GM12878 (cell line): ENCODE measurements around the gene FYB1. TPM values are rescaled to one million over a fixed set of nuclear protein-coding genes. Genes with fewer than 3 reads are reported as not detected.

Experiments used
- ATAC-seq: fragments of 200-7000 bp; cut with Tn5 transposase; 3 replicates; pipeline ENCODE4 v1.9.1; 2020; ENCODE audit warnings: mild to moderate bottlenecking, moderate library complexity
- BruUV-seq: library from RNA; stranded (reverse); fragments of 400-500 nt; replicated peaks from 2 replicates; lab custom pipeline; 2021; lab: Mats Ljungman, UMichigan
- CTCF ChIA-PET: fragments of 300-600 bp; sonication (Branson Sonifier 250); formaldehyde crosslinking; extraction: SDS; loops from one replicate; lab custom pipeline; 2021; ENCODE audit warnings: inconsistent platforms; lab: Yijun Ruan, JAX
- POLR2A ChIA-PET: fragments of 350-600 bp; formaldehyde crosslinking; extraction: SDS; loops from one replicate; lab custom pipeline; 2021; ENCODE audit warnings: inconsistent platforms; lab: Charles Lee
- RAD21 ChIA-PET: fragments of 300-600 bp; sonication (Branson Sonifier 250); formaldehyde crosslinking; loops from one replicate; lab custom pipeline; 2023; ENCODE audit warnings: antibody characterized with exemption; ENCODE audit not compliant: unreplicated experiment; lab: Charles Lee
- SMC1A ChIA-PET: fragments of 300-600 bp; sonication (Branson Sonifier 250); formaldehyde crosslinking; loops from one replicate; lab custom pipeline; 2023; ENCODE audit not compliant: unreplicated experiment, uncharacterized antibody; lab: Charles Lee
- DNase-seq: peaks from one replicate; pipeline ENCODE4 v3.0.0-alpha.2; 2011; ENCODE audit warnings: low read depth, low spot score
- FAIRE-seq: peaks from 3 replicates; lab custom pipeline; 2011; peaks lifted over from hg19 to GRCh38; lab: Jason Lieb, UNC
- H2AFZ ChIP-seq: 2 replicates; pipeline ENCODE4 v1.6.0; 2011; ENCODE audit warnings: low read depth, low read length, control low read depth; ENCODE audit not compliant: control insufficient read depth
- H3K27ac ChIP-seq: 2 replicates; pipeline ENCODE4 v1.5.1; 2011; ENCODE audit warnings: control low read depth; ENCODE audit not compliant: control insufficient read depth, insufficient read depth
- H3K27me3 ChIP-seq, 2 experiments: replicated peaks in 1 of 2; 2 replicates each; pipeline versions ENCODE4 v1.6.0 to v1.6.1; 2011; ENCODE audit warnings: low read length in 1 of 2; ENCODE audit not compliant: control insufficient read depth in 2 of 2, insufficient read depth in 2 of 2
- H3K36me3 ChIP-seq, 2 experiments: 2 replicates each; pipeline ENCODE4 v1.5.1; 2011; ENCODE audit warnings: low read length in 1 of 2; ENCODE audit not compliant: control insufficient read depth in 2 of 2, insufficient read depth in 2 of 2
- H3K4me1 ChIP-seq: 2 replicates; pipeline ENCODE4 v1.6.1; 2011; ENCODE audit warnings: mild to moderate bottlenecking, low read length, moderate library complexity, mixed read lengths; ENCODE audit not compliant: control insufficient read depth, insufficient read depth
- H3K4me2 ChIP-seq: 2 replicates; pipeline ENCODE4 v1.6.0; 2011; ENCODE audit warnings: control low read depth; ENCODE audit not compliant: control insufficient read depth, insufficient read depth
- H3K4me3 ChIP-seq: fragments of 200-600 bp; sonication (generic); 2 replicates; pipeline ENCODE4 v1.5.1; 2016
- H3K79me2 ChIP-seq: 2 replicates; pipeline ENCODE4 v1.6.0; 2011; ENCODE audit warnings: low read length; ENCODE audit not compliant: control insufficient read depth, insufficient read depth
- H3K9ac ChIP-seq: 2 replicates; pipeline ENCODE4 v1.8.0; 2011; ENCODE audit warnings: low read length, control low read depth, mixed read lengths; ENCODE audit not compliant: control insufficient read depth, insufficient read depth
- H3K9me3 ChIP-seq: replicated peaks from 3 replicates; pipeline ENCODE4 v1.5.1; 2011; ENCODE audit warnings: mild to moderate bottlenecking, low read length; ENCODE audit not compliant: control insufficient read depth, insufficient read depth
- H4K20me1 ChIP-seq: 2 replicates; pipeline ENCODE4 v1.6.0; 2011; ENCODE audit not compliant: control insufficient read depth, insufficient read depth
- BRCA1 ChIP-seq: IDR thresholded peaks from 2 replicates; pipeline ENCODE4 v1.6.1; 2011; ENCODE audit warnings: low read depth, low read length, improper control_type of control experiment
- DPF2 ChIP-seq: fragments of 450-650 bp; IDR thresholded peaks from 2 replicates; pipeline ENCODE4 v1.6.1; 2017; ENCODE audit warnings: mild to moderate bottlenecking
- ESRRA ChIP-seq: IDR thresholded peaks from 2 replicates; pipeline ENCODE4 v1.6.1; 2012; ENCODE audit warnings: mild to moderate bottlenecking, low read length, improper control_type of control experiment
- HDAC2 ChIP-seq: fragments of 200-600 bp; sonication (generic); IDR thresholded peaks from 2 replicates; pipeline ENCODE4 v1.6.1; 2017
- HDGF ChIP-seq: fragments of 450-650 bp; IDR thresholded peaks from 2 replicates; pipeline ENCODE4 v1.6.1; 2016; ENCODE audit warnings: antibody characterized with exemption
- KAT2A ChIP-seq: conservative IDR thresholded peaks from 2 replicates; pipeline ENCODE4 v1.6.1; 2011; ENCODE audit warnings: low read depth, low read length; ENCODE audit not compliant: control insufficient read depth
- RAD51 ChIP-seq: fragments of 450-650 bp; IDR thresholded peaks from 2 replicates; pipeline ENCODE4 v1.6.1; 2016; ENCODE audit warnings: moderate library complexity, mild to moderate bottlenecking, inconsistent platforms
- RELA ChIP-seq: fragments of 450-650 bp; IDR thresholded peaks from 2 replicates; pipeline ENCODE4 v1.8.0; 2014; ENCODE audit warnings: borderline replicate concordance; ENCODE audit not compliant: partially characterized antibody
- SIX5 ChIP-seq: IDR thresholded peaks from 2 replicates; pipeline ENCODE4 v1.6.1; 2011; ENCODE audit warnings: mild to moderate bottlenecking, low read depth, low read length, moderate library complexity; ENCODE audit not compliant: severe bottlenecking
- STAT3 ChIP-seq: IDR thresholded peaks from 2 replicates; pipeline ENCODE4 v1.6.1; 2011; ENCODE audit warnings: low read depth, low read length, improper control_type of control experiment
- SUPT20H ChIP-seq: IDR thresholded peaks from 2 replicates; pipeline ENCODE4 v1.6.1; 2011; ENCODE audit warnings: low read depth, mild to moderate bottlenecking, low read length, moderate library complexity, borderline replicate concordance; ENCODE audit not compliant: control insufficient read depth
- TARDBP ChIP-seq: IDR thresholded peaks from 2 replicates; pipeline ENCODE4 v1.6.1; 2016; ENCODE audit warnings: borderline replicate concordance
- TBL1XR1 ChIP-seq: IDR thresholded peaks from 2 replicates; pipeline ENCODE4 v1.6.1; 2012; ENCODE audit warnings: low read depth, low read length, improper control_type of control experiment
- ZNF24 ChIP-seq: fragments of 450-650 bp; IDR thresholded peaks from 2 replicates; pipeline ENCODE4 v1.6.1; 2017; ENCODE audit warnings: antibody characterized with exemption, mild to moderate bottlenecking
- WGBS: methylation state at CpG from one replicate; pipeline ENCODE4 v1.1.6; 2016; ENCODE audit warnings: low lambda C conversion rate; ENCODE audit not compliant: insufficient replicate concordance, insufficient coverage; ENCODE audit errors: missing lambda C conversion rate; 5-methylcytosine and 5-hydroxymethylcytosine counted together
- in situ Hi-C: fragments of 300-500 bp; cut with MboI; formaldehyde crosslinking; loops from 9 replicates; pipeline ENCODE4 v1.14.3; 2018; ENCODE audit warnings: mixed read lengths
- intact Hi-C: fragments of 100-400 bp; cut with micrococcal nuclease; formaldehyde crosslinking; loops from one replicate; pipeline ENCODE4 v1.14.2; 2022; ENCODE audit not compliant: unreplicated experiment
- polyA plus RNA-seq, 11 experiments: library from polyadenylated mRNA; depleted of rRNA in 4 of 11; unstranded in 6 of 11; stranded (reverse) in 5 of 11; fragments of >200 nt; fragmentation: Nextera tagmentation in 4 of 11; fragmentation: Illumina TruSeq in 1 of 11; extraction: Ambion mirVana in 4 of 11; extraction: Trizol in 1 of 11; gene quantifications; 1 replicate in 1 of 11; 2 replicates in 10 of 11; pipeline versions ENCODE4 v1.2.1 to v1.2.3, GENCODE V29; 2011 to 2016; ENCODE audit warnings: inconsistent platforms in 2 of 11, missing spikeins in 2 of 11, low read depth in 1 of 11
- total RNA-seq, 4 experiments: library from RNA; depleted of rRNA in 3 of 4; stranded (reverse); fragments of >200 nt in 3 of 4; fragmentation: Illumina TruSeq in 1 of 4; extraction: Trizol in 1 of 4; gene quantifications; 2 replicates each; pipeline versions ENCODE4 v1.2.1 to v1.2.3, GENCODE V29; 2013 to 2021
- TF ChIP-seq, protein P1 (sequence below): IDR thresholded peaks from 2 replicates; pipeline ENCODE4 v1.6.1; 2011; ENCODE audit warnings: mild to moderate bottlenecking, low read depth, low read length, moderate library complexity; ENCODE audit not compliant: insufficient replicate concordance
- TF ChIP-seq, protein P2 (sequence below): fragments of 450-650 bp; formaldehyde crosslinking; IDR thresholded peaks from 2 replicates; pipeline ENCODE4 v1.5.0; 2022; ENCODE audit warnings: mild to moderate bottlenecking, missing genetic modification characterization

The FYB1 gene
- total and polyA plus RNA-seq, 10 of the 15 experiments (the other 5 are each of a cell fraction or from before 2014, with no cell fraction given), result 0.06 to 4.3 (median 0.25) TPM; not detected in 2

DNA sequence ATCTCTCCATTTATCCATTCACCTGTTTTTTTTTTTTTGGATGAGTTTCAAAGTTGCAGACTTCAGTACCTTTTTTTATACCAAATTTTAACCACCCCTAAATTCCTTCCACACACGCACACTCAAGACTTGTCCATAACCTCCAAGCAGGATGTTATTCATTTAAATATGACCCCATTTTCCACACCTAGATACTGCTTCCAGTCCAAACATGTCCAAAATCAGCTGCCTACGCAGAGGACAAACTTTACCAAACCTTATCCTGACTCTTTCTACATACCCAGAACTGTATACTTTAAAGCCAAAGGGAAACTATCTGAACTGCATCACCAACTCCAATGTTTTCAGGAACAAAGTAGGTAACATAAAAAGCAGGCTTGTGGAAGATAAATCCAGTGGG lies 36.0 kb upstream of the FYB1 start:
- ChIA-PET RAD21 (interaction anchor here (1.4 to 3.7 kb wide), 4 partner anchors 15 to 29 kb away, joined by 3 to 15 read pairs (median 8); no protein-coding TSS in a partner anchor), SMC1A (interaction anchor here (0.8 to 6.4 kb wide), 9 partner anchors 9 to 37 kb away, joined by 3 to 38 read pairs (median 6); partner anchors contain the start of gene FYB1), POLR2A (interaction anchor here (0.6 to 1.6 kb wide), 2 partner anchors 13 to 31 kb away, joined by 4 to 5 read pairs; no protein-coding TSS in a partner anchor), CTCF (interaction anchor here (1.3 to 3.0 kb wide), 2 partner anchors 27 to 39 kb away, joined by 3 to 10 read pairs; no protein-coding TSS in a partner anchor)
- Histone ChIP-seq H3K9me3 (peaks cover 2% of the 10 kb centered on the region; the same call in 2 of the 3 replicates), H3K36me3 (no peaks in the 10 kb centered on the region), H2AFZ (no peak overlapping the region), H3K9ac (no peak overlapping the region), H3K79me2 (no peaks in the 10 kb centered on the region; the same call in 1 of the 2 replicates), H3K4me3 (no peak overlapping the region), H3K4me1 (no peaks in the 10 kb centered on the region), H3K4me2 (no peak overlapping the region), H4K20me1 (no peaks in the 10 kb centered on the region), H3K27me3 (no peaks in the 10 kb centered on the region), H3K27ac (no peak overlapping the region)
- ATAC-seq (no peak), FAIRE-seq (no peak), DNase-seq (no peak)
- in situ Hi-C loops (no loop called here), intact Hi-C loops (no loop called here)
- 59% methylated on average over 2 of the region's 2 CpGs for WGBS
- no TSS peak for BruUV-seq
- TF ChIP-seq KAT2A (no peak), SIX5 (no peak), TBL1XR1 (no peak), STAT3 (no peak), HDGF (no peak), RELA (no peak), BRCA1 (no peak), HDAC2 (no peak), ESRRA (no peak), TARDBP (no peak), RAD51 (no peak), SUPT20H (no peak), ZNF24 (no peak), DPF2 (no peak)
- TF ChIP-seq, protein P1, sequence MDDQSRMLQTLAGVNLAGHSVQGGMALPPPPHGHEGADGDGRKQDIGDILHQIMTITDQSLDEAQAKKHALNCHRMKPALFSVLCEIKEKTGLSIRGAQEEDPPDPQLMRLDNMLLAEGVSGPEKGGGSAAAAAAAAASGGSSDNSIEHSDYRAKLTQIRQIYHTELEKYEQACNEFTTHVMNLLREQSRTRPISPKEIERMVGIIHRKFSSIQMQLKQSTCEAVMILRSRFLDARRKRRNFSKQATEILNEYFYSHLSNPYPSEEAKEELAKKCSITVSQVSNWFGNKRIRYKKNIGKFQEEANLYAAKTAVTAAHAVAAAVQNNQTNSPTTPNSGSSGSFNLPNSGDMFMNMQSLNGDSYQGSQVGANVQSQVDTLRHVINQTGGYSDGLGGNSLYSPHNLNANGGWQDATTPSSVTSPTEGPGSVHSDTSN, result no peak
- TF ChIP-seq, protein P2, sequence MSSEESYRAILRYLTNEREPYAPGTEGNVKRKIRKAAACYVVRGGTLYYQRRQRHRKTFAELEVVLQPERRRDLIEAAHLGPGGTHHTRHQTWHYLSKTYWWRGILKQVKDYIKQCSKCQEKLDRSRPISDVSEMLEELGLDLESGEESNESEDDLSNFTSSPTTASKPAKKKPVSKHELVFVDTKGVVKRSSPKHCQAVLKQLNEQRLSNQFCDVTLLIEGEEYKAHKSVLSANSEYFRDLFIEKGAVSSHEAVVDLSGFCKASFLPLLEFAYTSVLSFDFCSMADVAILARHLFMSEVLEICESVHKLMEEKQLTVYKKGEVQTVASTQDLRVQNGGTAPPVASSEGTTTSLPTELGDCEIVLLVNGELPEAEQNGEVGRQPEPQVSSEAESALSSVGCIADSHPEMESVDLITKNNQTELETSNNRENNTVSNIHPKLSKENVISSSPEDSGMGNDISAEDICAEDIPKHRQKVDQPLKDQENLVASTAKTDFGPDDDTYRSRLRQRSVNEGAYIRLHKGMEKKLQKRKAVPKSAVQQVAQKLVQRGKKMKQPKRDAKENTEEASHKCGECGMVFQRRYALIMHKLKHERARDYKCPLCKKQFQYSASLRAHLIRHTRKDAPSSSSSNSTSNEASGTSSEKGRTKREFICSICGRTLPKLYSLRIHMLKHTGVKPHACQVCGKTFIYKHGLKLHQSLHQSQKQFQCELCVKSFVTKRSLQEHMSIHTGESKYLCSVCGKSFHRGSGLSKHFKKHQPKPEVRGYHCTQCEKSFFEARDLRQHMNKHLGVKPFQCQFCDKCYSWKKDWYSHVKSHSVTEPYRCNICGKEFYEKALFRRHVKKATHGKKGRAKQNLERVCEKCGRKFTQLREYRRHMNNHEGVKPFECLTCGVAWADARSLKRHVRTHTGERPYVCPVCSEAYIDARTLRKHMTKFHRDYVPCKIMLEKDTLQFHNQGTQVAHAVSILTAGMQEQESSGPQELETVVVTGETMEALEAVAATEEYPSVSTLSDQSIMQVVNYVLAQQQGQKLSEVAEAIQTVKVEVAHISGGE (CRISPR knock-in tag), result no peak
